HFFc6 (cell line): ENCODE data around the gene CBX7. TPM values are rescaled to one million over a fixed set of nuclear protein-coding genes. Genes with fewer than 3 reads are reported as not detected.

Experiments
- DNase-seq: peaks from one replicate; pipeline ENCODE4 v3.0.0-alpha.2; 2018
- H3K27ac Mint-ChIP-seq: 2 replicates; pipeline ENCODE4 v1.8.0; 2020; ENCODE audit warnings: mild to moderate bottlenecking, mixed read lengths
- H3K27me3 Mint-ChIP-seq: 2 replicates; pipeline ENCODE4 v1.8.0; 2021; ENCODE audit warnings: mild to moderate bottlenecking, moderate library complexity, mixed read lengths; ENCODE audit not compliant: insufficient read depth
- H3K36me3 Mint-ChIP-seq: 2 replicates; pipeline ENCODE4 v1.8.0; 2021; ENCODE audit warnings: low read depth, mixed read lengths
- H3K4me1 Mint-ChIP-seq: 2 replicates; pipeline ENCODE4 v1.8.0; 2020; ENCODE audit warnings: low read depth, mixed read lengths
- H3K4me3 Mint-ChIP-seq: 2 replicates; pipeline ENCODE4 v1.8.0; 2020; ENCODE audit warnings: mild to moderate bottlenecking, moderate library complexity, mixed read lengths
- H3K9me3 Mint-ChIP-seq: 2 replicates; pipeline ENCODE4 v1.8.0; 2020; ENCODE audit warnings: mild to moderate bottlenecking, mixed read lengths
- long read RNA-seq: library from polyadenylated mRNA; unstranded; transcript quantifications from one replicate; pipeline ENCODE4 v2.0.0, GENCODE V29; 2019
- total RNA-seq, 6 experiments: library from RNA; stranded (reverse); fragmentation: NEBNext Ultra II Directional; extraction: Animal tissue kit (Norgen Biotek cat#: 25700); gene quantifications; 2 replicates in 1 of 6; 3 replicates in 5 of 6; pipeline ENCODE4 v1.2.3, GENCODE V29; 2021
- TF ChIP-seq, protein P1 (sequence below): fragments of 200-600 bp; sonication (generic); IDR thresholded peaks from 2 replicates; pipeline ENCODE4 v1.5.0; 2021; ENCODE audit warnings: antibody characterized with exemption, mild to moderate bottlenecking

Gene CBX7
- total RNA-seq: 1 to 10 TPM; 6.2 to 7.2 (median 6.8) TPM
- long read RNA-seq, partial matches to known transcripts: 0 of 3 reads
- long read RNA-seq, other reads (novel, unspliced or antisense): 3 of 3 reads

DNA sequence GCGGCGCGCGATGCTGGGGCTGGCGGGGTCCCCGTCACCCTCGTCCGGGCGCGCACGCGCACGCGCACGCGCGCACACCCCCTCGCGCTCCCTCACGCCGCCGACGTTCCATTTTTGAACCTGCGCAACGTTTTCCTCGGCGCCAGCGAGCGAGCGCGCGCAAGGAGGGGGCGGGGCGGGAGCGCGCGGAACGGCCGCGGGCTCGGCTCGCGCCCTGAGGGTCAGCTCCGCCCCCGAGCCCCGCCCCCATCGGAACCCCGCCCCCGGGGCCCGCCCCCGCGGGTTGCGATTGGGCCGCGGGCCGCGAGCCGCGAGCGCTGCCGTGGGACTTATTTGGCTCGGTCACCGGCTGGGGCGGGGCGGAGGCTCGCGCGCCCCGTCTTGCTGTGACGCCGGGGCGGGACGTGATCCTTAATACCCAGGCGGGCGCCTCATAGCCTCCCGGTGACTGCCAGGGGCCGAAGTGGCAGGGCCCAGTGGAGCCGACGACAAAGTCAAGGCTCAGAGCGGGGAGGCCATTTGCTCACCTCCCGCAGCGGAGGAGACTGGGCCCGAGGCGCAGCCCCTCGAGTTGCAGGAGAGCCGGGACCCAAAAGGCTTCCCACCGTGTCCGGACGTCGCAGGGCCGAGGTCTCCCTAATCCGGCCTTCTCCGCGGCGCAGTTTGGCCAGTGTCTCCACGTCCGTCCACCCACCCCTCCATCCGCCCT, at the start of gene CBX7:
Gene CBX7, minus strand, starts transcription at position 170 of the 709 bp plus-strand sequence. CDS start 236 bp downstream, outside the sequence.
- Mint-ChIP-seq H3K27me3 (peaks cover 14% of the 10 kb centered on the region), H3K4me1 (peaks cover 7% of the 10 kb centered on the region; the same call in 1 of the 2 replicates), H3K36me3 (no peaks in the 10 kb centered on the region), H3K27ac (peak within 1 kb of the TSS; percentile 20; the same call in 1 of the 2 replicates), H3K9me3 (no peaks in the 10 kb centered on the region; the same call in 1 of the 2 replicates), H3K4me3 (peak within 1 kb of the TSS; percentile 76)
- DNase-seq: peak; percentile 65
- TF ChIP-seq, protein P1, sequence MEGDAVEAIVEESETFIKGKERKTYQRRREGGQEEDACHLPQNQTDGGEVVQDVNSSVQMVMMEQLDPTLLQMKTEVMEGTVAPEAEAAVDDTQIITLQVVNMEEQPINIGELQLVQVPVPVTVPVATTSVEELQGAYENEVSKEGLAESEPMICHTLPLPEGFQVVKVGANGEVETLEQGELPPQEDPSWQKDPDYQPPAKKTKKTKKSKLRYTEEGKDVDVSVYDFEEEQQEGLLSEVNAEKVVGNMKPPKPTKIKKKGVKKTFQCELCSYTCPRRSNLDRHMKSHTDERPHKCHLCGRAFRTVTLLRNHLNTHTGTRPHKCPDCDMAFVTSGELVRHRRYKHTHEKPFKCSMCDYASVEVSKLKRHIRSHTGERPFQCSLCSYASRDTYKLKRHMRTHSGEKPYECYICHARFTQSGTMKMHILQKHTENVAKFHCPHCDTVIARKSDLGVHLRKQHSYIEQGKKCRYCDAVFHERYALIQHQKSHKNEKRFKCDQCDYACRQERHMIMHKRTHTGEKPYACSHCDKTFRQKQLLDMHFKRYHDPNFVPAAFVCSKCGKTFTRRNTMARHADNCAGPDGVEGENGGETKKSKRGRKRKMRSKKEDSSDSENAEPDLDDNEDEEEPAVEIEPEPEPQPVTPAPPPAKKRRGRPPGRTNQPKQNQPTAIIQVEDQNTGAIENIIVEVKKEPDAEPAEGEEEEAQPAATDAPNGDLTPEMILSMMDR: no peak

DNA sequence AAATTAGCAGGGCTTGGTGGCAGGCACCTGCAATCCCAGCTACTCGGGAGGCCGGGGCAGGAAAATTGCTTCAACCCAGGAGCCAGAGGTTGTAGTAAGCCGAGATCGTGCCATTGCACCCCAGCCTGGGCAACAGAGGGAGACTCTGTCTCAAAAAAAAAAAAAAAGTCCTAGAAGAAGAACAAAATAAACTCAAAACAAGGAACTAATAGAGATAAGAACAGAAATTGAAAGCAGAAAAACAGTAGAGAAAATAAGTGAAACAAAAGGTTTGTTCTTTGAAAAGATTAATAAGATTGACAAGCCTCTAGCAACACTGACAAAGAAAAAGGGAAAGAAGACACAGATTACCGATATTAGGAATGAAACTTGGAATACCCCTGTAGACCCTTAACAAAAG, 45.1 kb upstream of the CBX7 start:
- TF ChIP-seq, protein P1: no peak
- H3K4me3 Mint-ChIP-seq: no peak overlapping the region
- H3K9me3 Mint-ChIP-seq: peaks cover 10% of the 10 kb centered on the region
- no peak for DNase-seq
- H3K27ac Mint-ChIP-seq: no peak overlapping the region
- peaks cover 5% of the 10 kb centered on the region; the same call in 1 of the 2 replicates for H3K36me3 Mint-ChIP-seq
- peaks cover under 1% of the 10 kb centered on the region; the same call in 1 of the 2 replicates for H3K4me1 Mint-ChIP-seq
- H3K27me3 Mint-ChIP-seq: peaks cover 9% of the 10 kb centered on the region

DNA sequence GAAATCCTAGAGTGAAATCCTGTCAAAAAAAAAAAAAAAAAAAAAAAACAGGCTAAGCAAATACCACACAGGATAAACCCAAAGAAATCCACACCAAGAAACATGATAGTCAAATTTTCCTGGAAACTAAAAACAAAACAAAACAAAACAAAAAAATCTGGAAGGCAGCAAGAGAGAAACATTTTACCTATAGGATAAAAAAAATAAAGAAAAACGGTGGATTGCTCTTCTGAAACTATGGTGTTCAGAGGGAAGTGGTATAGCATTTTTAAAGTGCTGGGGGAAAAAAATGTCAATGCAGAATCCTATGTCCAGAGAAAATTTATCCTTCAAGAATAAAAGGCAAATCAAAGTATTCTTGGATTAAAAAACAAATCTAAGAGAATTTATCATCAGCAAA, 41.6 kb upstream of the CBX7 start:
- no peak overlapping the region for H3K4me3 Mint-ChIP-seq
- peaks cover 7% of the 10 kb centered on the region for H3K27me3 Mint-ChIP-seq
- no peak for DNase-seq
- no peaks in the 10 kb centered on the region for H3K4me1 Mint-ChIP-seq
- peaks cover 5% of the 10 kb centered on the region; the same call in 1 of the 2 replicates for H3K36me3 Mint-ChIP-seq
- TF ChIP-seq, protein P1: no peak
- H3K9me3 Mint-ChIP-seq: peaks cover 7% of the 10 kb centered on the region
- no peak overlapping the region for H3K27ac Mint-ChIP-seq

DNA sequence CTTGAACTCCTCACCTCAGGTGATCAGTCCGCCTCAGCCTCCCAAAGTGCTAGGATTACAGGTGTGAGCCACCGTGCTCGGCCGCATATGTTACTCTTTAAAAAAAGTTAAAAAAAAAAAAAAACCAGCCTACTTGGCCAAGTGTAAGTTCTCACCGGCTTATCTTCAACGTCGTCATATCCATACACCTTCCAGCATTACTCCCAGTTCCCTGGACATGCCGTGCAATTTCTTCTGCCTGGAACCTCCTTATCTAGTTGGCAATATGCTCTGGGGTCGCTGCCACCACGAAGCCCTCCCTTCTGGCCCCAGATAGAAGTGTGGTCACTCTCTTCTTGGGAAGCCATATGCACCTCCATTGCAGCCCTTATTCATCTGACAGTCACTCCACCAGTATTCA, 36.3 kb upstream of the CBX7 start:
- H3K9me3 Mint-ChIP-seq: peaks cover 4% of the 10 kb centered on the region; the same call in 1 of the 2 replicates
- TF ChIP-seq, protein P1: no peak
- H3K4me1 Mint-ChIP-seq: no peaks in the 10 kb centered on the region
- DNase-seq: no peak
- H3K27ac Mint-ChIP-seq: no peak overlapping the region
- H3K36me3 Mint-ChIP-seq: no peaks in the 10 kb centered on the region
- peaks cover 2% of the 10 kb centered on the region for H3K27me3 Mint-ChIP-seq
- no peak overlapping the region for H3K4me3 Mint-ChIP-seq

DNA sequence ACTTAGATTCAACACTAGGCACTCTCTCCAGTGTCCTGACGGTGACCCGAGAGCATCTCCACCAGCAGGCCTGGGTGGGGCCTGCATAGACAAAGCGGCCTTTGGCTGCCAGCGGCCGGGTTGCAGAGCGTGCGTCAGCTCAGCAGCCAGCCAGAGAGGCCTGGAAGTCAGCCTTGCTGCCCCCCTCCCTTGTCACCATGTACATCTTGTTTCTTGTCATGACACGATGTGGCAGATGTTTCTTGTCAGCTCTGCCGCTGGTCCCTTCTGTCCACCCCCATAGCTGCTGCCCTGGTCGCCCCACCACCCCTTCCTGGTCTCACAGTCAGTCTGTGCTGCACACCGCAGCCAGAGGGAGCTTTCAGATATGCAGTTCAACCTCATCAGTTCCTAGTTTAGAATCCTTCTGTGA, 33.1 kb upstream of the CBX7 start:
- Mint-ChIP-seq H3K4me3 (no peak overlapping the region), H3K4me1 (no peaks in the 10 kb centered on the region), H3K27ac (no peak overlapping the region), H3K27me3 (peaks cover 2% of the 10 kb centered on the region; the same call in 1 of the 2 replicates), H3K9me3 (peaks cover 9% of the 10 kb centered on the region), H3K36me3 (no peaks in the 10 kb centered on the region; the same call in 1 of the 2 replicates)
- TF ChIP-seq, protein P1: peak; percentile 33; the same call in 1 of the 2 replicates
- DNase-seq: no peak
